Measurements from ENCODE around the gene MACROD2.

Gene MACROD2

GRCh38 chr20:14783766-14784165 lies 788.5 kb downstream of the MACROD2 start:
- H3K27ac ChIP-seq (ENCODE audit: low read length) = no peak overlapping the region

GRCh38 chr20:14785065-14785743 lies 789.9 kb downstream of the MACROD2 start:
- no peaks in the 10 kb centered on the region for H3K36me3 ChIP-seq (ENCODE audit: control insufficient read depth in 2 of 2, insufficient read depth in 2 of 2, low read length in 2 of 2)
- H3K4me3 ChIP-seq (ENCODE audit: low read length in 2 of 2) = no peak overlapping the region
- H3K27me3 ChIP-seq (ENCODE audit: control insufficient read depth in 1 of 2, insufficient read depth in 2 of 2, low read length in 2 of 2) = no peaks in the 10 kb centered on the region
- H3K27ac ChIP-seq (ENCODE audit: low read length) = no peak overlapping the region
- no peaks in the 10 kb centered on the region for H3K9me3 ChIP-seq (ENCODE audit: control insufficient read depth in 2 of 2, low read length in 2 of 2)
- no peaks in the 10 kb centered on the region for H3K4me1 ChIP-seq (ENCODE audit: control insufficient read depth, insufficient read depth, low read length)
- H3K9ac ChIP-seq (ENCODE audit: low read length in 2 of 2) = no peak overlapping the region

More at GRCh38 chr20:14783766-14784165, 788.5 kb downstream of the MACROD2 start:
- Histone ChIP-seq H3K9ac (ENCODE audit: low read length in 2 of 2) (no peak overlapping the region), H3K4me3 (ENCODE audit: low read length in 2 of 2) (no peak overlapping the region), H3K9me3 (ENCODE audit: control insufficient read depth in 2 of 2, low read length in 2 of 2) (no peaks in the 10 kb centered on the region), H3K36me3 (ENCODE audit: control insufficient read depth in 2 of 2, insufficient read depth in 2 of 2, low read length in 2 of 2) (no peaks in the 10 kb centered on the region), H3K27me3 (ENCODE audit: control insufficient read depth in 1 of 2, insufficient read depth in 2 of 2, low read length in 2 of 2) (no peaks in the 10 kb centered on the region), H3K4me1 (ENCODE audit: control insufficient read depth, insufficient read depth, low read length) (no peaks in the 10 kb centered on the region)

- H3K4me1 ChIP-seq (ENCODE audit: control insufficient read depth, insufficient read depth, low read length) = no peaks in the 10 kb centered on the region
- H3K4me3 ChIP-seq (ENCODE audit: low read length in 2 of 2) = no peak overlapping the region
- no peaks in the 10 kb centered on the region for H3K9me3 ChIP-seq (ENCODE audit: control insufficient read depth in 2 of 2, low read length in 2 of 2)
- H3K27ac ChIP-seq (ENCODE audit: low read length) = no peak overlapping the region
- no peaks in the 10 kb centered on the region for H3K36me3 ChIP-seq (ENCODE audit: control insufficient read depth in 2 of 2, insufficient read depth in 2 of 2, low read length in 2 of 2)
- H3K27me3 ChIP-seq (ENCODE audit: control insufficient read depth in 1 of 2, insufficient read depth in 2 of 2, low read length in 2 of 2) = no peaks in the 10 kb centered on the region
- H3K9ac ChIP-seq (ENCODE audit: low read length in 2 of 2) = no peak overlapping the region
These were observed 794.9 kb downstream of the MACROD2 start for GRCh38 chr20:14790190-14790589.

GRCh38 chr20:14790771-14791620 lies 795.7 kb downstream of the MACROD2 start:
- Histone ChIP-seq H3K27me3 (ENCODE audit: control insufficient read depth in 1 of 2, insufficient read depth in 2 of 2, low read length in 2 of 2) (no peaks in the 10 kb centered on the region), H3K27ac (ENCODE audit: low read length) (no peak overlapping the region), H3K4me3 (ENCODE audit: low read length in 2 of 2) (no peak overlapping the region), H3K36me3 (ENCODE audit: control insufficient read depth in 2 of 2, insufficient read depth in 2 of 2, low read length in 2 of 2) (no peaks in the 10 kb centered on the region), H3K4me1 (ENCODE audit: control insufficient read depth, insufficient read depth, low read length) (no peaks in the 10 kb centered on the region), H3K9me3 (ENCODE audit: control insufficient read depth in 2 of 2, low read length in 2 of 2) (no peaks in the 10 kb centered on the region), H3K9ac (ENCODE audit: low read length in 2 of 2) (no peak overlapping the region)

GRCh38 chr20:14792915-14793314 lies 797.6 kb downstream of the MACROD2 start:
- no peak overlapping the region for H3K27ac ChIP-seq (ENCODE audit: low read length)
- no peaks in the 10 kb centered on the region for H3K36me3 ChIP-seq (ENCODE audit: control insufficient read depth in 2 of 2, insufficient read depth in 2 of 2, low read length in 2 of 2)
- no peak overlapping the region for H3K9ac ChIP-seq (ENCODE audit: low read length in 2 of 2)
- no peaks in the 10 kb centered on the region for H3K27me3 ChIP-seq (ENCODE audit: control insufficient read depth in 1 of 2, insufficient read depth in 2 of 2, low read length in 2 of 2)
- no peaks in the 10 kb centered on the region for H3K4me1 ChIP-seq (ENCODE audit: control insufficient read depth, insufficient read depth, low read length)
- H3K4me3 ChIP-seq (ENCODE audit: low read length in 2 of 2) = no peak overlapping the region
- peaks cover 0 to 3% of the 10 kb centered on the region in 2 donors for H3K9me3 ChIP-seq (ENCODE audit: control insufficient read depth in 2 of 2, low read length in 2 of 2)

GRCh38 chr20:14799545-14800216 lies 804.4 kb downstream of the MACROD2 start:
- H3K27ac ChIP-seq (ENCODE audit: low read length) = no peak overlapping the region
- peaks cover 0 to 7% of the 10 kb centered on the region in 2 donors for H3K9me3 ChIP-seq (ENCODE audit: control insufficient read depth in 2 of 2, low read length in 2 of 2)
- H3K4me1 ChIP-seq (ENCODE audit: control insufficient read depth, insufficient read depth, low read length) = no peaks in the 10 kb centered on the region
- no peak overlapping the region for H3K9ac ChIP-seq (ENCODE audit: low read length in 2 of 2)
- no peaks in the 10 kb centered on the region for H3K27me3 ChIP-seq (ENCODE audit: control insufficient read depth in 1 of 2, insufficient read depth in 2 of 2, low read length in 2 of 2)
- H3K36me3 ChIP-seq (ENCODE audit: control insufficient read depth in 2 of 2, insufficient read depth in 2 of 2, low read length in 2 of 2) = no peaks in the 10 kb centered on the region
- H3K4me3 ChIP-seq (ENCODE audit: low read length in 2 of 2) = no peak overlapping the region

- Histone ChIP-seq H3K4me1 (ENCODE audit: control insufficient read depth, insufficient read depth, low read length) (no peaks in the 10 kb centered on the region), H3K4me3 (ENCODE audit: low read length in 2 of 2) (no peak overlapping the region), H3K27me3 (ENCODE audit: control insufficient read depth in 1 of 2, insufficient read depth in 2 of 2, low read length in 2 of 2) (no peaks in the 10 kb centered on the region), H3K9ac (ENCODE audit: low read length in 2 of 2) (no peak overlapping the region), H3K27ac (ENCODE audit: low read length) (no peak overlapping the region), H3K36me3 (ENCODE audit: control insufficient read depth in 2 of 2, insufficient read depth in 2 of 2, low read length in 2 of 2) (no peaks in the 10 kb centered on the region), H3K9me3 (ENCODE audit: control insufficient read depth in 2 of 2, low read length in 2 of 2) (peaks cover 0 to 7% of the 10 kb centered on the region in 2 donors)
These were observed 805.5 kb downstream of the MACROD2 start for GRCh38 chr20:14800707-14801425.

- Histone ChIP-seq H3K9me3 (ENCODE audit: control insufficient read depth in 2 of 2, low read length in 2 of 2) (peaks cover 0 to 7% of the 10 kb centered on the region in 2 donors), H3K27ac (ENCODE audit: low read length) (no peak overlapping the region), H3K9ac (ENCODE audit: low read length in 2 of 2) (no peak overlapping the region), H3K36me3 (ENCODE audit: control insufficient read depth in 2 of 2, insufficient read depth in 2 of 2, low read length in 2 of 2) (no peaks in the 10 kb centered on the region), H3K4me1 (ENCODE audit: control insufficient read depth, insufficient read depth, low read length) (no peaks in the 10 kb centered on the region), H3K4me3 (ENCODE audit: low read length in 2 of 2) (no peak overlapping the region), H3K27me3 (ENCODE audit: control insufficient read depth in 1 of 2, insufficient read depth in 2 of 2, low read length in 2 of 2) (no peaks in the 10 kb centered on the region)
These were observed 806.4 kb downstream of the MACROD2 start for GRCh38 chr20:14801591-14802325.

- Histone ChIP-seq H3K4me1 (ENCODE audit: control insufficient read depth, insufficient read depth, low read length) (no peaks in the 10 kb centered on the region), H3K27ac (ENCODE audit: low read length) (no peak overlapping the region), H3K4me3 (ENCODE audit: low read length in 2 of 2) (no peak overlapping the region), H3K27me3 (ENCODE audit: control insufficient read depth in 1 of 2, insufficient read depth in 2 of 2, low read length in 2 of 2) (no peaks in the 10 kb centered on the region), H3K9me3 (ENCODE audit: control insufficient read depth in 2 of 2, low read length in 2 of 2) (peaks cover 0 to 4% of the 10 kb centered on the region in 2 donors), H3K36me3 (ENCODE audit: control insufficient read depth in 2 of 2, insufficient read depth in 2 of 2, low read length in 2 of 2) (no peaks in the 10 kb centered on the region), H3K9ac (ENCODE audit: low read length in 2 of 2) (no peak overlapping the region)
These were observed 811.9 kb downstream of the MACROD2 start for GRCh38 chr20:14807224-14807623.

GRCh38 chr20:14815340-14815739 lies 820.0 kb downstream of the MACROD2 start:
- no peaks in the 10 kb centered on the region for H3K9me3 ChIP-seq (ENCODE audit: control insufficient read depth in 2 of 2, low read length in 2 of 2)
- no peak overlapping the region for H3K27ac ChIP-seq (ENCODE audit: low read length)
- no peaks in the 10 kb centered on the region for H3K27me3 ChIP-seq (ENCODE audit: control insufficient read depth in 1 of 2, insufficient read depth in 2 of 2, low read length in 2 of 2)
- H3K4me1 ChIP-seq (ENCODE audit: control insufficient read depth, insufficient read depth, low read length) = no peaks in the 10 kb centered on the region
- no peak overlapping the region for H3K9ac ChIP-seq (ENCODE audit: low read length in 2 of 2)
- no peak overlapping the region for H3K4me3 ChIP-seq (ENCODE audit: low read length in 2 of 2)
- no peaks in the 10 kb centered on the region for H3K36me3 ChIP-seq (ENCODE audit: control insufficient read depth in 2 of 2, insufficient read depth in 2 of 2, low read length in 2 of 2)
